C4-2B (cell line): ENCODE measurements around the gene AXIN2.

Experiments used
- CTCF ChIP-seq: fragments of 450-650 bp; conservative IDR thresholded peaks from 2 replicates; pipeline ENCODE4 v1.5.1; 2017; ENCODE audit warnings: mild to moderate bottlenecking
- ZFX ChIP-seq: fragments of 450-650 bp; IDR thresholded peaks from 2 replicates; pipeline ENCODE4 v1.6.1; 2017

GRCh38 chr17:65537845-65538674 lies 23.4 kb downstream of the AXIN2 start:
- TF ChIP-seq CTCF (no peak), ZFX (no peak)
